ENCODE results near the gene ITGA6. TPM values are rescaled to one million over a fixed set of nuclear protein-coding genes. Genes with fewer than 3 reads are reported as not detected.

Gene ITGA6
- 171 TPM for total RNA-seq
- 30.9 TPM for polyA plus RNA-seq

DNA sequence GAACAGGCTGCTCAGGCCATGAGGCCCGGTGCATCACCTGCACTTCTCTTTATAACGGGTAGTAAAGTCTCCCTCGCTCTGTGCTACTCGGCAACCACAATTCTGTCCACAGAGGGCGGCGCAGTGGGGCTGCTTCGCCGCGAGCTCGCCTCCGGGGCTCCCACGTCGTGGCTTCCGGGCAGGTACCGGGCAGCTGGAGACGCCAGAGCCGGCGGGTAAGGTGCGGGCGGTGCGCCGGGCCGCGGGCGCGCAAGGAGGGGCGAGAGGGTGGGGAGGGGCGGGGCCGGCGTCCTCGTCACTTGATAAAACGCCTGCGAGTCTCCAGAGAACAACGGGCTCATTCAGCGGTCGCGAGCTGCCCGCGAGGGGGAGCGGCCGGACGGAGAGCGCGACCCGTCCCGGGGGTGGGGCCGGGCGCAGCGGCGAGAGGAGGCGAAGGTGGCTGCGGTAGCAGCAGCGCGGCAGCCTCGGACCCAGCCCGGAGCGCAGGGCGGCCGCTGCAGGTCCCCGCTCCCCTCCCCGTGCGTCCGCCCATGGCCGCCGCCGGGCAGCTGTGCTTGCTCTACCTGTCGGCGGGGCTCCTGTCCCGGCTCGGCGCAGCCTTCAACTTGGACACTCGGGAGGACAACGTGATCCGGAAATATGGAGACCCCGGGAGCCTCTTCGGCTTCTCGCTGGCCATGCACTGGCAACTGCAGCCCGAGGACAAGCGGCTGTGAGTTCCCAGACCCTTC lies at the start of gene ITGA6:
TSS of gene ITGA6 (plus strand) at position 331 of the 734 bp plus-strand sequence.
- peak within 1 kb of the TSS; percentile 69 for H3K4me3 ChIP-seq (ENCODE audit: low read depth, low read length)
- under 1% methylated on average over 79 of the region's 79 CpGs for WGBS
- no peaks in the 10 kb centered on the region for H3K4me1 ChIP-seq (ENCODE audit: insufficient read depth)
- DNase-seq (ENCODE audit: extremely low spot score), result no peak
- H3K27ac ChIP-seq (ENCODE audit: low read depth), result peak within 1 kb of the TSS; percentile 86
- no peaks in the 10 kb centered on the region for H3K36me3 ChIP-seq (ENCODE audit: insufficient read depth)

- Histone ChIP-seq H3K4me3 (ENCODE audit: low read depth, low read length) (no peak overlapping the region), H3K27ac (ENCODE audit: low read depth) (no peak overlapping the region)
- 59% methylated on average over 8 of the region's 8 CpGs for WGBS
These were observed 46.7 kb upstream of the ITGA6 start for GRCh38 chr2:172380436-172381274.

DNA sequence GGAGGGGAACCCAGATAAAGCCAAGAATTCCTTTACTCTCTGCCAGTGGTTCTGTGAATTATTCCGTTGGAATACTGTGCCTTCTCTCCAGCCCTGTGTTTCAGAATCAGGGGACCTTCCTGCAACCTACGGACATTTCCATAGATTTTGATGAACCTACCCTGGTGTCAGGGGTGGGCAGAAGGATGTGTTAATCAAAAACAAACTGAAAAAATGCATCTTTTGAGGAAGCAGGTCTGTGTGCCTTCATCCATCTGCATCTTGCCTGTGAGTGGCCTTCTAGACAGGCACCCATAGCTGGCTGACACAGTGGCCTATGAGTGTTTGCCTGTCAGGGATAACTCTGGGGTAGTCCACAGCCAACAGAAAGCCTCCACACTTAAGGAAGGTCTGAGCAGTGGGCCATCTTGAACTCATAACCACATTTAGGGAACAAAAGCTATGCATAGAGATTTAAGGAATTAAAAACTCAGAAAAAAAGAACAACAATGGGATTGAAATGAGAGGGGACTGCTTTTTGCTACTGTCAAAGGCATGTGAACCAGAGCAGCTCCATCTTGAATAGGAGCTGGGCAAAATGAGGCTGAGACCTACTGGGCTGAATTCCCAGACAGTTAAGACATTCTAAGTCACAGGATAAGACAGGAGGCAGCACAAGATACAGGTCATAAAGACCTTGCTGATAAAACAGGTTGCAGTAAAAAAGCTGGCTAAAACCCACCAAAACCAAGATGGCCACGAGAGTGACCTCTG lies 45.9 kb upstream of the ITGA6 start:
- DNase-seq (ENCODE audit: extremely low spot score), result no peak
- Histone ChIP-seq H3K4me3 (ENCODE audit: low read depth, low read length) (no peak overlapping the region), H3K27ac (ENCODE audit: low read depth) (no peak overlapping the region), H3K4me1 (ENCODE audit: insufficient read depth) (no peaks in the 10 kb centered on the region), H3K36me3 (ENCODE audit: insufficient read depth) (no peaks in the 10 kb centered on the region)
- WGBS, result 70% methylated on average over 3 of the region's 3 CpGs

More at GRCh38 chr2:172380436-172381274, 46.7 kb upstream of the ITGA6 start:
- Histone ChIP-seq H3K36me3 (ENCODE audit: insufficient read depth) (no peaks in the 10 kb centered on the region), H3K4me1 (ENCODE audit: insufficient read depth) (no peaks in the 10 kb centered on the region)
- DNase-seq (ENCODE audit: extremely low spot score), result no peak

- Histone ChIP-seq H3K4me1 (ENCODE audit: insufficient read depth) (no peaks in the 10 kb centered on the region), H3K4me3 (ENCODE audit: low read depth, low read length) (no peak overlapping the region), H3K27ac (ENCODE audit: low read depth) (no peak overlapping the region), H3K36me3 (ENCODE audit: insufficient read depth) (no peaks in the 10 kb centered on the region)
- WGBS, result 53% methylated on average over 4 of the region's 4 CpGs
- peak; percentile 69 for DNase-seq (ENCODE audit: extremely low spot score)
These were observed 40.0 kb upstream of the ITGA6 start for GRCh38 chr2:172387361-172387760.

- no peaks in the 10 kb centered on the region for H3K4me1 ChIP-seq (ENCODE audit: insufficient read depth)
These were observed 37.6 kb upstream of the ITGA6 start for GRCh38 chr2:172389685-172390339.

GRCh38 chr2:172394002-172394401 lies 33.4 kb upstream of the ITGA6 start:
- 31% methylated on average over 1 of the region's 1 CpG for WGBS
- DNase-seq (ENCODE audit: extremely low spot score), result no peak

More at GRCh38 chr2:172389685-172390339, 37.6 kb upstream of the ITGA6 start:
- Histone ChIP-seq H3K4me3 (ENCODE audit: low read depth, low read length) (no peak overlapping the region), H3K36me3 (ENCODE audit: insufficient read depth) (no peaks in the 10 kb centered on the region), H3K27ac (ENCODE audit: low read depth) (no peak overlapping the region)
- no peak for DNase-seq (ENCODE audit: extremely low spot score)
- WGBS, result 59% methylated on average over 4 of the region's 4 CpGs

DNA sequence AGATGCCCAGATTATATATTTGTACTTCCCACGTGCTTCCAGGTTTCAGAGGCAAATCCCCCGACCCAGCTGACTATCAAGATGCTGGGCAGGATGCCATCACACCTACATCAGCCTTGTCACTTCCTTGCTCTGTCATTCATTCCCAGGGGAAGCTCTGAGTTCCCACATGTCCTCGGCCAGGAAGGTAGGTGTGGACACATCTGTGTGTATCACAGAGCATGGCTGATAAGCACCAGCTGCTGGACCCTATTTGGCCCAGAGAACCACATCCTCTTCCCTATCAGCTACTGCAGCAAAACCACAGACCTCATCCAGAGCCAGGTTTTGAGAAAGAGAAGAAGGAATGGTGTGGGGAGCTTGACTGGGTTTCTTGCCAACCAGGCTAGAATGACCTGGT lies 31.9 kb upstream of the ITGA6 start:
- DNase-seq (ENCODE audit: extremely low spot score), result no peak
- Histone ChIP-seq H3K4me3 (ENCODE audit: low read depth, low read length) (no peak overlapping the region), H3K27ac (ENCODE audit: low read depth) (no peak overlapping the region), H3K4me1 (ENCODE audit: insufficient read depth) (no peaks in the 10 kb centered on the region), H3K36me3 (ENCODE audit: insufficient read depth) (no peaks in the 10 kb centered on the region)
- WGBS, result 57% methylated on average over 3 of the region's 3 CpGs

More at GRCh38 chr2:172394002-172394401, 33.4 kb upstream of the ITGA6 start:
- no peaks in the 10 kb centered on the region for H3K36me3 ChIP-seq (ENCODE audit: insufficient read depth)
- no peak overlapping the region for H3K27ac ChIP-seq (ENCODE audit: low read depth)
- H3K4me1 ChIP-seq (ENCODE audit: insufficient read depth), result no peaks in the 10 kb centered on the region
- H3K4me3 ChIP-seq (ENCODE audit: low read depth, low read length), result no peak overlapping the region

DNA sequence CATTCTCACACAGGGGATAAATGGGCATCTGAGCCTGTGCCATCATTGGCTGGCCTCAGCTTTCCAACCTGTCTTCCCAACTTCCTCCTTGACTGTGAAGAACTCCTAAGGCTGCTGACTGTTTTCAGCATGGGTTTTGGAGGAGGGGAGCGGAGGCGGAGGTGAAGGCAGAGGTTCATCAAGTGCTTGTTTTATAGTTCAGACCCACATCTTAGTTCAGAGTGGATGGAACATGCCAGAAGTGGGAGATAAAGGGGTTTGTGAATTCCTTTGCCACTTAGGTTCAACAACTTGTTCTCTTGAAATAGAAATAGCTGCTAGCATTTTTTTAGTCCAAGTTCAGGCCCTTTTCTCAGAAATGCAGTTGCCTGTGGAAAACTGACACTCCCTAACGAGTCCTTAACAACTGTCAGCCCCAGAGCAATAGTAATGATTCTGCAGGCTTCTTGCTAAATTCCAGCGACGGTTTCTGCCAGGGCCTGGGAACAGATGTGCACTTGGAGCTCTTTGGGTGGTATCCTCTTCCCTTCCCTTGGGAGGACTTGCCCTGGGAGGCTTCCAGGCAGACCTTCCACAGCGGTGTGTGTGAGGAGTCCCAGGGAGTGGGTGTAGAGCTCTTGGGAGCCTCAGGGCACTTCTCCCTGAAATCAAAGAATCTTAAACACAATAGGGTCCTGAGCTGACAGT lies 30.1 kb upstream of the ITGA6 start:
- Histone ChIP-seq H3K36me3 (ENCODE audit: insufficient read depth) (no peaks in the 10 kb centered on the region), H3K4me3 (ENCODE audit: low read depth, low read length) (no peak overlapping the region), H3K27ac (ENCODE audit: low read depth) (no peak overlapping the region), H3K4me1 (ENCODE audit: insufficient read depth) (no peaks in the 10 kb centered on the region)
- 65% methylated on average over 6 of the region's 6 CpGs for WGBS
- DNase-seq (ENCODE audit: extremely low spot score), result no peak

- 71% methylated on average over 2 of the region's 2 CpGs for WGBS
- no peak overlapping the region for H3K27ac ChIP-seq (ENCODE audit: low read depth)
- no peak overlapping the region for H3K4me3 ChIP-seq (ENCODE audit: low read depth, low read length)
- H3K36me3 ChIP-seq (ENCODE audit: insufficient read depth), result no peaks in the 10 kb centered on the region
- no peaks in the 10 kb centered on the region for H3K4me1 ChIP-seq (ENCODE audit: insufficient read depth)
- no peak for DNase-seq (ENCODE audit: extremely low spot score)
These were observed 28.9 kb upstream of the ITGA6 start for GRCh38 chr2:172398440-172398839.

GRCh38 chr2:172399765-172400164 lies 27.6 kb upstream of the ITGA6 start:
- DNase-seq (ENCODE audit: extremely low spot score), result no peak
- H3K4me3 ChIP-seq (ENCODE audit: low read depth, low read length), result no peak overlapping the region
- 94% methylated on average over 5 of the region's 5 CpGs for WGBS

GRCh38 chr2:172402198-172402597 lies 25.2 kb upstream of the ITGA6 start:
- H3K4me3 ChIP-seq (ENCODE audit: low read depth, low read length), result no peak overlapping the region
- no peak overlapping the region for H3K27ac ChIP-seq (ENCODE audit: low read depth)
- no peaks in the 10 kb centered on the region for H3K4me1 ChIP-seq (ENCODE audit: insufficient read depth)
- WGBS, result 71% methylated on average over 1 of the region's 1 CpG
- no peak for DNase-seq (ENCODE audit: extremely low spot score)
- no peaks in the 10 kb centered on the region for H3K36me3 ChIP-seq (ENCODE audit: insufficient read depth)

More at GRCh38 chr2:172399765-172400164, 27.6 kb upstream of the ITGA6 start:
- no peaks in the 10 kb centered on the region for H3K4me1 ChIP-seq (ENCODE audit: insufficient read depth)
- no peaks in the 10 kb centered on the region for H3K36me3 ChIP-seq (ENCODE audit: insufficient read depth)
- no peak overlapping the region for H3K27ac ChIP-seq (ENCODE audit: low read depth)

DNA sequence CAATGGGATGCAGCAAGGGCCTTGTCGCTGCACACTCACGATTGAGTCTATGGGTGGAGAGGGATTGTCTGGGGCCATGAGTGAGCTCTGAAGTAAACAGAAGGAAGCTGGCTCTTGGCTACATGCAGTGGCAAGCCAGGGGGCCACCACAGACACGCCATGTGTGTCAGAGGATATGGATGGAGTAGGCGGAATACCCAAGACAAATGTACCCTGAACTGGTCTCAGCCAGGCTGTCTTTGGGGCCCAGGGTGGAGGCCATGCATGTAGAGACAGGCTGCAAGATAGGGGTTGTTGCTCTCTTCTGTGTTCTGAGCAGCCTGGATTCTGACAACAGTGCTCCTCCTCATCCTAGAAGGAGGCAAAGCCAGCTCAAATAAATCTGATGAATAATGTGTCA lies 24.0 kb upstream of the ITGA6 start:
- Histone ChIP-seq H3K4me3 (ENCODE audit: low read depth, low read length) (no peak overlapping the region), H3K4me1 (ENCODE audit: insufficient read depth) (no peaks in the 10 kb centered on the region), H3K36me3 (ENCODE audit: insufficient read depth) (no peaks in the 10 kb centered on the region), H3K27ac (ENCODE audit: low read depth) (no peak overlapping the region)
- WGBS, result 83% methylated on average over 4 of the region's 4 CpGs
- DNase-seq (ENCODE audit: extremely low spot score), result no peak
